ENCODE measurements around the gene P3R3URF. TPM values are rescaled to one million over a fixed set of nuclear protein-coding genes. Genes with fewer than 3 reads are reported as not detected.
A peak's percentile ranks its signal among the peaks of the same experiment; 100 is the strongest.

The P3R3URF gene
- total RNA-seq, 1 donor from 2014 or later: not detected

DNA sequence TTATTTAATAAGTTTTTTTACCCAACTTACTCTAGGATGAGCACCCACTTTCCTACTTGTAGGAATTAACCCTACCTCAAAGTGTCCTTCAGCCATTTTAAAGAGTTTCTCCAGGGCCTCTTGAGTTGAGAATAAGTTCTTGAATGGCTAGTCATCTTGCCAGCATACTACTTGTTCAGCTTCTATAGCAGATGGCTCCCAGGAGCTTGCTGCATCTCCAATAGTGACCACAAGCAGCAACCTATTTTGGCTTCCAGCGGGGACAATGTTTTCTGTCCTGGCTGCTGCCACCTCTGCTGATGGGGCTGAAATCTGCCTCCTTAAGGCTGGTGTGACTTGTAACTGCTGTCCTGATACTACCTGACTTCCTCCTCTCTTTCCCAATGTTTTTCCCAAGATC, 23.1 kb downstream of the P3R3URF start:
- Histone ChIP-seq H3K27ac (ENCODE audit: low read depth, low read length) (no peak overlapping the region), H3K4me3 (ENCODE audit: insufficient read depth, low read depth, low read length) (no peak overlapping the region), H3K79me2 (ENCODE audit: insufficient read depth, low read length) (no peaks in the 10 kb centered on the region), H3K27me3 (ENCODE audit: insufficient read depth, low read length) (no peaks in the 10 kb centered on the region), H3K4me1 (ENCODE audit: insufficient read depth, low read length) (peaks cover 9% of the 10 kb centered on the region), H3K36me3 (ENCODE audit: insufficient read depth, low read length) (no peaks in the 10 kb centered on the region), H3K4me2 (ENCODE audit: low read length) (no peak overlapping the region), H2AFZ (ENCODE audit: low read depth, low read length) (no peak overlapping the region), H3K9ac (ENCODE audit: low read length) (no peak overlapping the region), H3K9me3 (ENCODE audit: insufficient read depth, low read depth, low read length) (no peaks in the 10 kb centered on the region), H4K20me1 (ENCODE audit: insufficient read depth, low read length) (no peaks in the 10 kb centered on the region)
- Mint-ChIP-seq H3K27ac (ENCODE audit: unreplicated experiment) (peak overlapping the region; percentile 83), H3K36me3 (ENCODE audit: low read depth, unreplicated experiment) (no peaks in the 10 kb centered on the region), H3K27me3 (ENCODE audit: low read depth, unreplicated experiment) (no peaks in the 10 kb centered on the region), H3K4me1 (ENCODE audit: low read depth, unreplicated experiment) (peaks cover 34% of the 10 kb centered on the region), H3K9me3 (ENCODE audit: unreplicated experiment) (peaks cover 2% of the 10 kb centered on the region), H3K4me3 (ENCODE audit: unreplicated experiment) (no peak overlapping the region)
- DNase-seq (ENCODE audit: low read depth) (no peak), FAIRE-seq (no peak)
- TF ChIP-seq, protein P1, sequence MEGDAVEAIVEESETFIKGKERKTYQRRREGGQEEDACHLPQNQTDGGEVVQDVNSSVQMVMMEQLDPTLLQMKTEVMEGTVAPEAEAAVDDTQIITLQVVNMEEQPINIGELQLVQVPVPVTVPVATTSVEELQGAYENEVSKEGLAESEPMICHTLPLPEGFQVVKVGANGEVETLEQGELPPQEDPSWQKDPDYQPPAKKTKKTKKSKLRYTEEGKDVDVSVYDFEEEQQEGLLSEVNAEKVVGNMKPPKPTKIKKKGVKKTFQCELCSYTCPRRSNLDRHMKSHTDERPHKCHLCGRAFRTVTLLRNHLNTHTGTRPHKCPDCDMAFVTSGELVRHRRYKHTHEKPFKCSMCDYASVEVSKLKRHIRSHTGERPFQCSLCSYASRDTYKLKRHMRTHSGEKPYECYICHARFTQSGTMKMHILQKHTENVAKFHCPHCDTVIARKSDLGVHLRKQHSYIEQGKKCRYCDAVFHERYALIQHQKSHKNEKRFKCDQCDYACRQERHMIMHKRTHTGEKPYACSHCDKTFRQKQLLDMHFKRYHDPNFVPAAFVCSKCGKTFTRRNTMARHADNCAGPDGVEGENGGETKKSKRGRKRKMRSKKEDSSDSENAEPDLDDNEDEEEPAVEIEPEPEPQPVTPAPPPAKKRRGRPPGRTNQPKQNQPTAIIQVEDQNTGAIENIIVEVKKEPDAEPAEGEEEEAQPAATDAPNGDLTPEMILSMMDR (IDR thresholded peaks at IDR 0.05; ENCODE audit: insufficient read depth, low read depth, low read length): no peak

DNA sequence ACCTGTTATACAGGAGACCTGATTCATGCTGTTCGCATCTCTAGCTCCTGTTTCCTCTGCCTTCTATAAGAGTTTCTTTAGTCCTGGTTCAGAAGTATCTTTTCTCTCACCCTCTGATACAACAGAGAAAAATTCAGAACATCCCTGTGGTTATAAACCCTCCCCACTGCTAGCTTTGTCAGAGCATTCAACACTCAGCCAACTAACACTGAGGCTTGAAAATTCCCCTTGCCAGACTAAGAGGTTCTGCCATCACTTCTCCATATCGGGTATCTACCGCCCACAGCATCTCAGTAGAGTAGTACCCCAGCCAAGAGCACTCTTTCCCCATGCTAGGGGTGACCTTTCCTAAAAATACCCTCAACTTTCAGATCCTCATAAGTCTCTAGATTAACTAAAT, 24.3 kb downstream of the P3R3URF start:
- Mint-ChIP-seq H3K27ac (ENCODE audit: unreplicated experiment) (peak overlapping the region; percentile 76), H3K4me3 (ENCODE audit: unreplicated experiment) (peak overlapping the region; percentile 41), H3K4me1 (ENCODE audit: low read depth, unreplicated experiment) (peaks cover 34% of the 10 kb centered on the region), H3K36me3 (ENCODE audit: low read depth, unreplicated experiment) (no peaks in the 10 kb centered on the region), H3K9me3 (ENCODE audit: unreplicated experiment) (peaks cover 3% of the 10 kb centered on the region), H3K27me3 (ENCODE audit: low read depth, unreplicated experiment) (no peaks in the 10 kb centered on the region)
- Histone ChIP-seq H3K9ac (ENCODE audit: low read length) (no peak overlapping the region), H3K27me3 (ENCODE audit: insufficient read depth, low read length) (no peaks in the 10 kb centered on the region), H3K4me3 (ENCODE audit: insufficient read depth, low read depth, low read length) (no peak overlapping the region), H3K36me3 (ENCODE audit: insufficient read depth, low read length) (no peaks in the 10 kb centered on the region), H4K20me1 (ENCODE audit: insufficient read depth, low read length) (no peaks in the 10 kb centered on the region), H3K4me2 (ENCODE audit: low read length) (peak overlapping the region; percentile 34), H3K79me2 (ENCODE audit: insufficient read depth, low read length) (no peaks in the 10 kb centered on the region), H3K9me3 (ENCODE audit: insufficient read depth, low read depth, low read length) (no peaks in the 10 kb centered on the region), H3K4me1 (ENCODE audit: insufficient read depth, low read length) (peaks cover 9% of the 10 kb centered on the region), H3K27ac (ENCODE audit: low read depth, low read length) (no peak overlapping the region), H2AFZ (ENCODE audit: low read depth, low read length) (no peak overlapping the region)
- TF ChIP-seq, protein P1 (IDR thresholded peaks at IDR 0.05; ENCODE audit: insufficient read depth, low read depth, low read length): no peak
- TF ChIP-seq EZH2 (IDR thresholded peaks at IDR 0.05; ENCODE audit: insufficient read depth, low read length): no peak
- peak; percentile 49 for FAIRE-seq
- peak; percentile 92 for DNase-seq (ENCODE audit: low read depth)

DNA sequence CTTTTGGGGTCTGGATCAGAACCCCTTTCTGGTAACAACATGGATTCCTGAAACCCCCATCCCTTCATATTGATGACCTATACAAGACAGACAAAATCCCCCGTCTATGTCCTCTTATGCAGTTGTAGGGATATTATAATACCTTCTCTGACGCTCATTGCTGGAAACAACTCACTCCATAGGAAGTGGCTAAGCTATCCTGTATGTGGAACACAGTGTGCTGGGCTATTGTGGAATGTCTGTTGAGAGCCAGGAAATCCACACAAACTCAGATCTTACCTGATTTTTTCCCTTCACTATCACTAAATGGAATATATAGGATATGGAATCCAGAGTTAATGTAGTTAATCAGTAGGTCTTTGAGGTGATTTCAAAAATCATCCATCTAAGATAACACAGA, 26.2 kb downstream of the P3R3URF start:
- TF ChIP-seq, protein P1 (IDR thresholded peaks at IDR 0.05; ENCODE audit: insufficient read depth, low read depth, low read length): no peak
- no peak for TF ChIP-seq EZH2 (IDR thresholded peaks at IDR 0.05; ENCODE audit: insufficient read depth, low read length)
- Histone ChIP-seq H4K20me1 (ENCODE audit: insufficient read depth, low read length) (no peaks in the 10 kb centered on the region), H3K27ac (ENCODE audit: low read depth, low read length) (no peak overlapping the region), H3K27me3 (ENCODE audit: insufficient read depth, low read length) (peaks cover 2% of the 10 kb centered on the region), H3K9me3 (ENCODE audit: insufficient read depth, low read depth, low read length) (no peaks in the 10 kb centered on the region), H3K36me3 (ENCODE audit: insufficient read depth, low read length) (no peaks in the 10 kb centered on the region), H3K79me2 (ENCODE audit: insufficient read depth, low read length) (no peaks in the 10 kb centered on the region), H2AFZ (ENCODE audit: low read depth, low read length) (no peak overlapping the region), H3K4me2 (ENCODE audit: low read length) (no peak overlapping the region), H3K9ac (ENCODE audit: low read length) (no peak overlapping the region), H3K4me1 (ENCODE audit: insufficient read depth, low read length) (peaks cover 9% of the 10 kb centered on the region), H3K4me3 (ENCODE audit: insufficient read depth, low read depth, low read length) (no peak overlapping the region)
- DNase-seq (ENCODE audit: low read depth): no peak
- Mint-ChIP-seq H3K36me3 (ENCODE audit: low read depth, unreplicated experiment) (no peaks in the 10 kb centered on the region), H3K27me3 (ENCODE audit: low read depth, unreplicated experiment) (peaks cover 2% of the 10 kb centered on the region), H3K9me3 (ENCODE audit: unreplicated experiment) (peaks cover 3% of the 10 kb centered on the region), H3K27ac (ENCODE audit: unreplicated experiment) (no peak overlapping the region), H3K4me1 (ENCODE audit: low read depth, unreplicated experiment) (peaks cover 34% of the 10 kb centered on the region), H3K4me3 (ENCODE audit: unreplicated experiment) (no peak overlapping the region)
- FAIRE-seq: no peak
